T-cell (primary cell): ENCODE measurements around the gene NOTCH1. TPM values are rescaled to one million over a fixed set of nuclear protein-coding genes. Genes with fewer than 3 reads are reported as not detected.

Experiments used
- ATAC-seq, 4 experiments: fragments of 200-7000 bp in 3 of 4; fragments of 150-1000 bp in 1 of 4; cut with Tn5 transposase; replicated peaks in 1 of 4; 1 replicate in 3 of 4; 2 replicates in 1 of 4; pipeline ENCODE4 v1.10.0; 2021; ENCODE audit warnings: moderate library complexity in 3 of 4, mild to moderate bottlenecking in 2 of 4, moderate number of reproducible peaks in 1 of 4
- CTCF ChIA-PET, 2 donors: fragments of 300-600 bp; sonication (Branson Sonifier 250); formaldehyde crosslinking; loops; one replicate each; lab custom pipeline; 2022; ENCODE audit warnings: antibody characterized with exemption in 2 of 2; lab: Charles Lee
- POLR2A ChIA-PET, 2 donors: fragments of 300-600 bp; sonication (Branson Sonifier 250); formaldehyde crosslinking; loops; one replicate each; lab custom pipeline; 2022; ENCODE audit warnings: antibody characterized with exemption in 2 of 2; lab: Charles Lee
- DNase-seq, 35 experiments: peaks; one replicate each; pipeline versions ENCODE4 v3.0.0 to v3.0.0-alpha.2; 2013 to 2023
- H3K27ac ChIP-seq: one replicate; pipeline ENCODE4 v1.5.1; 2013; ENCODE audit warnings: low read length
- H3K27me3 ChIP-seq, 2 experiments: replicated peaks in 1 of 2; 1 replicate in 1 of 2; 2 replicates in 1 of 2; pipeline versions ENCODE4 v1.6.1 to v1.7.0; 2013; ENCODE audit warnings: low read length in 1 of 2, mixed read lengths in 1 of 2; ENCODE audit not compliant: control insufficient read depth in 2 of 2, insufficient read depth in 2 of 2; ENCODE audit errors: extremely low read depth in 1 of 2
- H3K36me3 ChIP-seq, 2 donors: 1 replicate in 1 of 2; 2 replicates in 1 of 2; pipeline versions ENCODE4 v1.6.1 to v1.7.0; 2013; ENCODE audit warnings: low read length in 1 of 2; ENCODE audit not compliant: control insufficient read depth in 2 of 2, insufficient read depth in 1 of 2; ENCODE audit errors: extremely low read depth in 1 of 2
- H3K4me1 ChIP-seq, 2 experiments: 1 replicate in 1 of 2; 2 replicates in 1 of 2; pipeline versions ENCODE4 v1.6.1 to v1.7.0; 2013; ENCODE audit warnings: low read length in 2 of 2, mixed read lengths in 1 of 2; ENCODE audit not compliant: insufficient read depth in 2 of 2, control insufficient read depth in 1 of 2; ENCODE audit errors: extremely low read depth in 1 of 2
- H3K4me3 ChIP-seq, 2 donors: 1 replicate in 1 of 2; 2 replicates in 1 of 2; pipeline versions ENCODE4 v1.5.1 to v1.7.0; 2013; ENCODE audit warnings: mild to moderate bottlenecking in 2 of 2, low read length in 1 of 2, moderate library complexity in 1 of 2; ENCODE audit not compliant: control insufficient read depth in 1 of 2; ENCODE audit errors: extremely low read depth in 1 of 2
- H3K9me3 ChIP-seq: 2 replicates; pipeline ENCODE4 v1.7.0; 2013
- H3K27ac Mint-ChIP-seq, 2 donors: one replicate each; pipeline ENCODE4 v1.8.0; 2020 to 2021; ENCODE audit warnings: mild to moderate bottlenecking in 2 of 2, mixed read lengths in 2 of 2
- H3K27me3 Mint-ChIP-seq, 2 donors: one replicate each; pipeline ENCODE4 v1.8.0; 2021 to 2022; ENCODE audit warnings: mixed read lengths in 2 of 2
- H3K36me3 Mint-ChIP-seq: one replicate; pipeline ENCODE4 v1.8.0; 2021; ENCODE audit warnings: mixed read lengths
- H3K4me1 Mint-ChIP-seq, 3 donors: one replicate each; pipeline ENCODE4 v1.8.0; 2020 to 2022; ENCODE audit warnings: mixed read lengths in 3 of 3, mild to moderate bottlenecking in 1 of 3
- H3K4me3 Mint-ChIP-seq, 3 donors: one replicate each; pipeline ENCODE4 v1.8.0; 2020 to 2022; ENCODE audit warnings: mild to moderate bottlenecking in 3 of 3, mixed read lengths in 3 of 3, moderate library complexity in 3 of 3
- H3K9me3 Mint-ChIP-seq, 3 donors: one replicate each; pipeline ENCODE4 v1.8.0; 2020 to 2022; ENCODE audit warnings: mixed read lengths in 3 of 3
- WGBS: methylation state at CpG from one replicate; pipeline ENCODE4 v1.1.5; 2013; ENCODE audit warnings: missing lambda C conversion rate; ENCODE audit not compliant: insufficient coverage; 5-methylcytosine and 5-hydroxymethylcytosine counted together
- total RNA-seq, 35 experiments: library from RNA in 6 of 35; stranded (reverse) in 6 of 35; fragments of 120-200 nt in 1 of 35; gene quantifications; one replicate each; pipeline versions ENCODE4 v1.2.1 to v1.2.4 and lab custom pipeline; 2013 to 2026

Gene NOTCH1
- total RNA-seq (10 to 100 TPM; 50.1 to 96.1 (median 84.1) TPM), total RNA-seq (lab: John Stamatoyannopoulos, UW) (118 to 429 (median 248) reads per million in 29 experiments)
- total RNA-seq (2013) = 22.0 TPM

- WGBS = under 1% methylated on average over 55 of the region's 94 CpGs
- Mint-ChIP-seq H3K27me3 (no peaks in the 10 kb centered on the region), H3K36me3 (peaks cover 7% of the 10 kb centered on the region), H3K9me3 (no peaks in the 10 kb centered on the region), H3K4me3 (peak within 1 kb of the TSS; percentile 83 to 87 (median 86)), H3K4me1 (peaks cover 18 to 35% (median 33%) of the 10 kb centered on the region in 3 donors), H3K27ac (peak within 1 kb of the TSS; percentile 61 to 81)
- ChIA-PET POLR2A (no interaction called here), CTCF (no interaction called here)
- Histone ChIP-seq H3K4me1 (peaks cover 16 to 56% of the 10 kb centered on the region in 2 experiments), H3K9me3 (no peaks in the 10 kb centered on the region), H3K36me3 (peaks cover 4 to 15% of the 10 kb centered on the region in 2 donors), H3K27me3 (peaks cover 0 to 10% of the 10 kb centered on the region in 2 experiments), H3K4me3 (peak within 1 kb of the TSS; percentile 63 to 92), H3K27ac (peak within 1 kb of the TSS; percentile 16)
- ATAC-seq = peak; percentile 71 to 79 (median 76)
- peak; percentile 69 to 92 (median 80) for DNase-seq
Observed at GRCh38 chr9:136545965-136546696, at the start of gene NOTCH1. NOTCH1 (minus strand) TSS chr9:136546048; CDS start chr9:136545786, 262 bp downstream.

GRCh38 chr9:136594492-136594891, 48.6 kb upstream of the NOTCH1 start:
- no peak for ATAC-seq
- DNase-seq = no peak
- H3K27ac ChIP-seq = no peak overlapping the region
- H3K27ac Mint-ChIP-seq = peak overlapping the region in 1 of 2 donors; percentile 35
- no peak overlapping the region for H3K4me3 Mint-ChIP-seq
- H3K36me3 ChIP-seq = no peaks in the 10 kb centered on the region
- no peaks in the 10 kb centered on the region for H3K9me3 Mint-ChIP-seq
- H3K4me1 Mint-ChIP-seq = peaks cover 0 to 5% (median 0%) of the 10 kb centered on the region in 3 donors
- H3K4me1 ChIP-seq = peaks cover 2 to 12% of the 10 kb centered on the region in 2 experiments
- ChIA-PET POLR2A (no interaction called here), CTCF (no interaction called here)
- H3K36me3 Mint-ChIP-seq = no peaks in the 10 kb centered on the region
- H3K27me3 Mint-ChIP-seq = peaks cover 5 to 11% of the 10 kb centered on the region in 2 donors
- WGBS = 89% methylated on average over 14 of the region's 14 CpGs
- peaks cover 0 to 57% of the 10 kb centered on the region in 2 experiments for H3K27me3 ChIP-seq
- no peak overlapping the region for H3K4me3 ChIP-seq
- no peaks in the 10 kb centered on the region for H3K9me3 ChIP-seq

GRCh38 chr9:136593581-136593980, 47.7 kb upstream of the NOTCH1 start:
- peaks cover 5 to 9% of the 10 kb centered on the region in 2 donors for H3K27me3 Mint-ChIP-seq
- ChIA-PET CTCF (no interaction called here), POLR2A (no interaction called here)
- H3K27ac Mint-ChIP-seq = no peak overlapping the region
- peaks cover 7 to 13% (median 8%) of the 10 kb centered on the region in 3 donors for H3K4me1 Mint-ChIP-seq
- Histone ChIP-seq H3K27me3 (peaks cover 0 to 54% of the 10 kb centered on the region in 2 experiments), H3K4me3 (no peak overlapping the region), H3K4me1 (peaks cover 9 to 16% of the 10 kb centered on the region in 2 experiments), H3K36me3 (no peaks in the 10 kb centered on the region), H3K27ac (no peak overlapping the region), H3K9me3 (no peaks in the 10 kb centered on the region)
- H3K36me3 Mint-ChIP-seq = no peaks in the 10 kb centered on the region
- ATAC-seq = no peak
- no peak overlapping the region for H3K4me3 Mint-ChIP-seq
- H3K9me3 Mint-ChIP-seq = no peaks in the 10 kb centered on the region
- DNase-seq = no peak
- WGBS = 89% methylated on average over 7 of the region's 8 CpGs

GRCh38 chr9:136592666-136593065, 46.8 kb upstream of the NOTCH1 start:
- Mint-ChIP-seq H3K9me3 (no peaks in the 10 kb centered on the region), H3K27ac (no peak overlapping the region), H3K36me3 (no peaks in the 10 kb centered on the region), H3K4me1 (peaks cover 12 to 19% (median 15%) of the 10 kb centered on the region in 3 donors), H3K4me3 (no peak overlapping the region), H3K27me3 (peaks cover 5 to 9% of the 10 kb centered on the region in 2 donors)
- H3K36me3 ChIP-seq = no peaks in the 10 kb centered on the region
- DNase-seq (no peak), ATAC-seq (no peak)
- peaks cover 15 to 25% of the 10 kb centered on the region in 2 experiments for H3K4me1 ChIP-seq
- 90% methylated on average over 6 of the region's 13 CpGs for WGBS
- no peak overlapping the region for H3K4me3 ChIP-seq
- H3K27me3 ChIP-seq = peaks cover 0 to 56% of the 10 kb centered on the region in 2 experiments
- CTCF ChIA-PET = no interaction called here
- H3K9me3 ChIP-seq = no peaks in the 10 kb centered on the region
- H3K27ac ChIP-seq = no peak overlapping the region
- POLR2A ChIA-PET = no interaction called here

GRCh38 chr9:136590821-136591752, 45.2 kb upstream of the NOTCH1 start:
- POLR2A ChIA-PET = no interaction called here
- Mint-ChIP-seq H3K27ac (peak overlapping the region in 1 of 2 donors; percentile 31), H3K36me3 (no peaks in the 10 kb centered on the region), H3K9me3 (no peaks in the 10 kb centered on the region), H3K27me3 (peaks cover 5 to 10% of the 10 kb centered on the region in 2 donors), H3K4me1 (peaks cover 12 to 22% (median 15%) of the 10 kb centered on the region in 3 donors), H3K4me3 (no peak overlapping the region)
- Histone ChIP-seq H3K36me3 (no peaks in the 10 kb centered on the region), H3K4me3 (no peak overlapping the region), H3K9me3 (no peaks in the 10 kb centered on the region), H3K27me3 (peaks cover 0 to 55% of the 10 kb centered on the region in 2 experiments), H3K4me1 (peaks cover 15 to 35% of the 10 kb centered on the region in 2 experiments), H3K27ac (no peak overlapping the region)
- CTCF ChIA-PET = no interaction called here
- WGBS = 86% methylated on average over 21 of the region's 26 CpGs
- no peak for ATAC-seq
- DNase-seq = no peak
